Stimulated activated CD4-positive, alpha-beta T cell treated with anti-CD3 and anti-CD28 coated beads, Interleukin-1b, Interleukin-23, amount 100 ng/mL, for 1 hour (primary cell): ENCODE measurements around the gene FANCC.
"Not testable (repeated sequence)": the region's sequence is repeated elsewhere in the genome, so short reads cannot be mapped to it uniquely, and the experiment has no call there.

ENCODE experiments used
- DNase-seq, 2 donors: peaks; one replicate each; pipeline ENCODE4 v3.0.0-alpha.2; 2020; ENCODE audit warnings: low read depth in 2 of 2

The FANCC gene

GRCh38 chr9:95229230-95229915, 88.1 kb downstream of the FANCC start:
- no peak for DNase-seq

GRCh38 chr9:95226921-95227320, 90.6 kb downstream of the FANCC start:
- no peak for DNase-seq

- DNase-seq: no peak
These were observed 91.8 kb downstream of the FANCC start for GRCh38 chr9:95225726-95226106.

DNA sequence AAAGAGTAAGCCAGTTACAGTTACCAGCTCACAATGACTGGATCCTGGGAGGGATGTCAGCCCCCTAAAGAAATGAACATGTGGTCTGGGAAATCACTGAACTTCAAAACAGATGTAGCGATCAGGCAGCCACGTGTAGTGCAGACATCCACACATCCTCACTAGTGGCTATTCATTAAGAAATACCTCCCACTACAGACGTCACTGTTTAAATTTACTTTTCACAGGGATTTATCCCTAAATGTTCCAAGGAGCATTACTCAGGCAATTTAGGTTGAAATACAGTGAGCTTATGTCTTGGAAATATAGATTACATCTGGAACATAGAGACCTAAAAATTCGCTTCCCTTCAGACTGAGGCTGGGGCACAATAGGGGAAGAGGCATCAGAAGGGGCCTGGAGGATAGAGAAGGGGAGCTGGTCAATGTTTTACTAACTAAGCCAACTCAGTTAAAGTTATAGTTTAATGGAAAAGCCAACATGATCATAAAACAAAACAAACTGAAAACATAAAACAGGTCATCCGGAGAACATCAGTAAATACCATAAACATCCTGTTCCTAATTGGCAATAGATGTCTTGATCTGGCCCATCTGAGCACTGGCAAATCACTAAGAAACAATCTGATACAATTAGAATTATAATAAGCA, 92.3 kb downstream of the FANCC start:
- no peak for DNase-seq

DNA sequence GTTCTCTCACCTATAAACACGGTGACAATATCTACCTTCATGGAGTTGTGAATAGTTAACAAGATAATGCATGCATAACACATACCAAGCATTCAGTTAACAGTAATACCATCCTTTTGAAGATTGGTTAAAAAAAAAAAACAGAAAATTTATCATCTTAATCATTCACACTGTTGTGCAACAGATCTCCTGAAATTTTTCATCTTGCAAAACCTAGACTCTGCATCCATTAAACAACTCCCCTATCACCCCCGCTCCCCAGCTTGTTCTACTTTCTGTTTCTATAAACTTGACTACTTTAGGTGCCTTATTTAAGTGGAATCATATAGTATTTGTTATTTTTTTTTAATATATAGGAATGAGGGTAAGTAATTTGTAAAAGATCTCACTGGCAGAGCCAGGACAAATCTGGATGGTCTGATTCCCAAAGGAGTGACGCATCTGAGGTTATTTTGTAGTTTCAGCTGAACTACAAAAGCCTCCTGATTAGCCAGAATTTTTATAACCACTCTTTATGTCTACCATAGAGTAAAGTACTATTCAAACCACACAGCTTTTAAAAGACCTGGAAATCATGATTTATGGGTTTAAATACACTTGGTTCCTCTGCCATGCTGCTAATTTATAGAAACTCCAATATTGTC, 93.0 kb downstream of the FANCC start:
- no peak for DNase-seq

- not testable (repeated sequence) for DNase-seq
These were observed 97.2 kb downstream of the FANCC start for GRCh38 chr9:95220352-95220751.

- no peak for DNase-seq
These were observed 98.7 kb downstream of the FANCC start for GRCh38 chr9:95218773-95219172.

DNA sequence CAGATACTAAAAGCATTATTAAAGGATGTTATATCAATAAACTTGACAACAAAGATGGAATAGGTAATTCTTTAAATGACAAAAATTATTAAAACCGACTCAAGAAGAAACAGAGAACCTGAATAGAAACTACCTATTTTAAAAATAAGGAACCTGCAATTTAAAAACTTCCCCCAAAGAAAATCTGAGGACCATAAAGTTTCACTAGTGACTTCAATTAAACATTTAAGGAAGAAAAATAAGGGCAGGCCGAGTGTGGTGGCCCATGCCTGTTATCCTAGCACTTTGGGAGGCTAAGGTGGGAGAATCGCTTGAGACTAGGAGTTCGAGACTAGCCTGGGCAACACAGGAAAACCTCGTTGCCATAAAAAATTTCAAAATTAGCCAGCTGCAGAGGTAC, 99.6 kb downstream of the FANCC start:
- DNase-seq: no peak

GRCh38 chr9:95215336-95215898, 102.1 kb downstream of the FANCC start:
- no peak for DNase-seq

DNA sequence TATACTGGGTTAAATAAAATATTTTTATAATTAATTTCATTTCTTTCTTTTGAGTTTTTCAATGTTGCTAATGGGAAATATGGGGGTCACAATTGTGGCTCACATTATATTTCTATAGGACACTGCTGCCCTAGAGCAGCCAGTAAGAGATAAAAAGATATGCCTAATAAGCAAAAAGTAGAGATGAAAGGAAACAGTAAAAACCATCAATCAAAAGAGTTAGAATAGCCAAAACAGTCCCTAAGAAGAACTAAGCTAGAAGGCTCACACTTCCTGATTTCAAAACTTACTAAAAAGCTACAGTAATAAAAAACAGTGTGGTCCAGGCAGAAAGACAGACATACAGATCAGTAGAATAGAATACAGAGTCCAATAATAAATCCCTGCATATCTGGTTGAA, 104.4 kb downstream of the FANCC start:
- no peak for DNase-seq

GRCh38 chr9:95211028-95211427, 106.5 kb downstream of the FANCC start:
- DNase-seq: no peak

DNA sequence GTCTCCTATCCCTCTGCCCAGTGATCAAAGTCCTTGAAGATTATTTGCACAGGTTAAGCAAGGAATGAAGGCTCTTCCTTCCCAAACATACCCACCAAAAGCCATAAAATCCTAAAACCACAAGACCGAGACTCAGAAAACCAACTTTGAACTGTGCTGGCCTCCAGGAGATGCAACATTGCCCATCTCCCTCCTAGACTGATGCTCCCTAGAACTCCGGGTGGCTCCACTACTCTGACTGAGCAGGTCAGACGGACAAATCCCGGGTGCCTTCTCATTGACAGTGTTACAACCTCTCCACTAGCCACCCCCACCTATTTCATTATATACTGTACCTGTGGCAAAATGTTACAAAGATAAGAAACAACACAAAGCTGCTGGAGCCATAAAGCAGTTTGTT, 110.1 kb downstream of the FANCC start:
- DNase-seq: no peak

DNA sequence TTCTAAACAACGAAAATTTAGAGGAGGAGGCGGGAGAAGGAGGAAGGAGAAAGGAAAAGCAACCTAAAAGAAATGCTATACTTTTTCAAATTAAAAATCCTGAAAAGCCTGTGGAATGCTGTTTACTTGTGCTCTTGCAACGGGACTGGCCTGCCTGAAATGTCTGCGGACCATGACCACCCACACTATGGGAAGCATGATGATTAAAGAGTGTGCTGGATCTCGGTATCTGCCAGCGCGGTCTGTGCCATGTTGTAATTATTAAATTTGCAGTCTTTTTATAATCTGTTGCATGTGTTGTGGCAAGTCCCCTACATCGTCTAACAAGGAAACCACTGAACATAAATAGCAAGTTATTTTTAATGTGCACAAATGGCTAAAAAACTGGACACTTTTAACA, 111.4 kb downstream of the FANCC start:
- no peak for DNase-seq

GRCh38 chr9:95204710-95205109, 112.8 kb downstream of the FANCC start:
- DNase-seq: no peak

DNA sequence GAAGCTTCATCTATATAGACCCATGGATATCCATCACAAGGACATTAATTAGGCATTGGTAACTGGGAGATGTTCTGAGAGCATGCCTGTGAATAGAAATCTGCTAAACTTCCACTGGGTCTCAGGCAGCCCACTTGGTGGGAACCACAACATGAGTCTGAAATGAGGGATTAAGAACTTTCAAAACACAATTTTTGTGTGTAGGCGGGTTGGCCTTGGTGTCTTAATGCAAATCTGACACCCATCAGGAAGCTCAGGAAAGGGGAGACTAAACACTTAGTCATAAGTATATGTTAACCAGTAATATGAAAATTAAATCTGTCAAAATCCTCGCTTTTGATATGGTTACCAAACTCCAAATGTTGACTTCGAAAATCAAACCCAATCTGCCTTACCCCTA, 113.2 kb downstream of the FANCC start:
- DNase-seq: no peak

GRCh38 chr9:95203019-95203418, 114.5 kb downstream of the FANCC start:
- DNase-seq: not testable (repeated sequence)

- DNase-seq: no peak
These were observed 115.3 kb downstream of the FANCC start for GRCh38 chr9:95202076-95202681.

DNA sequence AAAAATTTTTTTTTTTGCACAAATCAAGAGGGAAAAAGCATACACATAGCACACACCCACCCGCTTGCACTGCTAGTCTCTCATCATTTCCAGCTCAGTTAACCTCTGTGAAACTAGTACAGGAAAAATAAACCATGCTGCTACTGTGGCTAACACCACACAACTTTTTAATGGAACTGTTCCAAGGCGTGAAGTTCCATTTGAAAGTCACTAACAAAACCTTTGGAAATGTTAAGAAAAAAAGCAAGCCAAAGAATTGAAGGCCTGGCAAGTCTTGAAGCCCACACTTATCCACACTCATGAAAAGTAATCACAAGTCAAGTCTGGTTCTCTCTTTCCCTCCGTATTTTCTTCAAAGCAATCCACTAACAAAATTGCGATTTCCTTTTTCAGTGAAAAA, 116.3 kb downstream of the FANCC start:
- DNase-seq: no peak

DNA sequence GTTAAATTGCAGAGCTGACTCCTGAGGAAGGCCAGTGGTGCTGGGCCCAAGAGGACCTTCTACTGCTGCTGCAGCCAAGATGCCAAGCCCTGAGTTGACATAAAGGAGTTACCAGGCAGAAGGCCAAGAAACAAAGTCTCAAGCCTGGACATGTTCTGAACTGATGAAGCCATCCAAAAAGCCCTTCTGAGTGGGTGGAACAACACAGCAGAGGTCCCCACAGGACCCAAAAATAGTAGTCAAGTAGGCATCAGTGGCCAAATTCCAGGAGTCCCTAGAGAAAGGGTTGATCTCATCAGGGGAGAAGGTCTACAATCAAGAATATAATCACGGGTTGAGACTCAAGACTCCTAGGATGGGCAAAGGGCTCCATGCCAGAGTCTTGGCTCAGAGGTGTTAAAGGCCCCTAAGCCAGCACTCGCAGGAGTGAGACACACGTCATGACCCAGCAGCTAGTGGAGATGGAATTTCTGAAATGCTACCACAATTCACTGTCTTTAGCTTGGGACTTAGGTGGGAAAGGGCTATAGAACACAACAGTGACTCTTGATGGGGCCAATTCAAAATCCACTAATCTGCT, 119.7 kb downstream of the FANCC start:
- no peak for DNase-seq

DNA sequence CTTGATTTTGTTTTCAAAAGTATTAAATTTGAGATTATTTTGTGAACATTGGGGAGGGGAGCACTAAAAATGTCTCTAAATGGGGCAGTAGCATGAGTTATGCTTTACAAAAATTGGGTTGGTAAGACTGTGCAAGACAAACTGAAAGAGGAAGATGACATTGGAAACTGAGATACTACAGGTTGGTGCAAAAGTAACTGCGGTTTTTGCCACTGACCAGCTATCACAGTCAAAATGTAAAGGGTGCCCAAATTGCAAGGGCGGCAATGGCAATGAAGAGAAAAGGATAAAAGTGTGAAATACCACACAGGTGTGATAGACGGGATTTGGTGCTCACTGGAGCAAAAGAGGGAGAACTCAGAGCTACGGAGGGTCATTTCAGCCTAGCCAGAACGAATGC, 124.0 kb downstream of the FANCC start:
- no peak for DNase-seq

DNA sequence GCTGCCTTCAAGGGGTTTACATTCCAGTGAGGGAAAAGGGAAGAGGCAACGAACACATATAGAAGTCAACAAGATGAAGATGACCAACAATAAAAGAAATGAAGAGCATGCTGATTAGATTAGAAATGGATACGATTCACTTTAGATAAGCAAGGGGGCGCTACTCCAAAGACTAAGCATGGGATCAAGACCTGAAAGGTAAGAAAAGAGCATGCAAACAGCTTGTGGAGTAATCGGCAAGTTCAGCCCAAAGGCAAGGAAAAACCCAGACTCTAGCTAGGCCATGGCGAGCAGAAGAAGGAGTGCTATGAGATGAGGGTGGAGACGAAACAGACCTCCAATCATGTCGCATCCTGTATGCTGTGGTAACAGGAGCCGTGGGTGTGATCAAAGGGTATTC, 124.4 kb downstream of the FANCC start:
- DNase-seq: no peak

DNA sequence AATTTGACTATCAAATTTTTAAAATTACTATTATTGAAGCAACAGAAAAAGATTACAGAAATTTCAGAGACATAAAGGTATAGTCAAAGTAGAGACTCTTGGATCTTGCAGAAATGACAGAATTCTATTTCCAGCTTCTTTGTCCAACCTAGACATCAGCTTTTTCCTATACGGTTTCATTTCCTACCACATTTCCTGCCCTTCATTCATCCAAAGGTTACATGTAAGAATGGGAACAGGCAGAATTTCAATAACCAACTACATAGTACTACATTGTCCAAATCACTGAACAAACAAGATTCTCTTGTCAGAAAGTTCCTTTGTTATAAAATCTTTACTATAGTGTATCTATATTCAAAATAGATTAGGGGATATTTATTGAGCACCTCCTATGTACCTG, 124.9 kb downstream of the FANCC start:
- DNase-seq: no peak
